Ovary (tissue), 9 donors: Measurements from ENCODE around the gene PLXDC2. TPM values are rescaled to one million over a fixed set of nuclear protein-coding genes. Genes with fewer than 3 reads are reported as not detected.
"Not testable (repeated sequence)": the region's sequence is repeated elsewhere in the genome, so short reads cannot be mapped to it uniquely, and the experiment has no call there.

Source experiments
- DNase-seq, 5 donors: peaks; one replicate each; pipeline ENCODE4 v3.0.0-alpha.2; 2019 to 2020
- H3K27ac ChIP-seq, 2 donors: fragments of 200-600 bp; one replicate each; pipeline versions ENCODE4 v1.5.1 to v1.8.0; 2019 to 2022
- H3K27me3 ChIP-seq: fragments of 200-600 bp; one replicate; pipeline ENCODE4 v1.8.0; 2022
- H3K36me3 ChIP-seq: fragments of 200-600 bp; sonication (generic); one replicate; pipeline ENCODE4 v1.5.1; 2019
- H3K4me1 ChIP-seq: one replicate; pipeline ENCODE4 v1.8.1; 2013; ENCODE audit warnings: mild to moderate bottlenecking, moderate library complexity; ENCODE audit not compliant: insufficient read depth
- H3K4me3 ChIP-seq: fragments of 200-600 bp; sonication (generic); one replicate; pipeline ENCODE4 v1.5.1; 2017
- H3K9me3 ChIP-seq, 2 donors: fragments of 200-600 bp in 1 of 2; sonication (generic) in 1 of 2; one replicate each; pipeline versions ENCODE4 v1.5.1 to v1.8.1; 2013 to 2019; ENCODE audit warnings: mild to moderate bottlenecking in 1 of 2, moderate library complexity in 1 of 2
- CTCF ChIP-seq, 3 donors: fragments of 450-650 bp in 2 of 3; fragments of 200-600 bp in 1 of 3; IDR thresholded peaks; one replicate each; pipeline versions ENCODE4 v1.5.1 to v1.8.0; 2016 to 2022; ENCODE audit warnings: antibody characterized with exemption in 3 of 3, mild to moderate bottlenecking in 1 of 3
- EP300 ChIP-seq: sonication (generic); formaldehyde crosslinking; IDR thresholded peaks from one replicate; pipeline ENCODE4 v1.6.1; 2017; ENCODE audit warnings: antibody characterized with exemption
- POLR2A ChIP-seq: fragments of 450-650 bp; IDR thresholded peaks from one replicate; pipeline ENCODE4 v1.6.1; 2017; ENCODE audit warnings: antibody characterized with exemption, mild to moderate bottlenecking, moderate library complexity
- WGBS, 3 donors: extraction: QIAGEN DNeasy Blood & Tissue Kit in 1 of 3; methylation state at CpG; one replicate each; pipeline versions ENCODE4 v1.1.5 to v1.1.7; 2013 to 2017; 5-methylcytosine and 5-hydroxymethylcytosine counted together
- intact Hi-C, 4 donors: fragments of 100-400 bp; cut with DNase I; formaldehyde crosslinking; loops; one replicate each; pipeline versions ENCODE4 v1.11.0 to v1.15.1; 2022 to 2023
- polyA plus RNA-seq, 2 donors: library from polyadenylated mRNA; stranded (reverse); fragments of 200-250 nt in 1 of 2; fragments of 350-450 nt in 1 of 2; fragmentation: Illumina TruSeq in 1 of 2; extraction: RNeasy Lipid Tissue Mini Kit (QIAGEN cat#74804) in 1 of 2; gene quantifications; one replicate each; pipeline ENCODE4 v1.2.3, GENCODE V29; 2013 to 2014
- total RNA-seq, 7 donors: library from RNA; depleted of rRNA in 2 of 7; stranded (reverse); fragments of >200 nt in 2 of 7; fragmentation: NEBNext Ultra II Directional in 3 of 7; extraction: Animal tissue kit (Norgen Biotek cat#: 25700) in 3 of 7; gene quantifications; one replicate each; pipeline versions ENCODE4 v1.1.0 to v1.2.4, GENCODE V29; 2016 to 2023
- donor health status: DM: no; HTN: no; CAD: no; lungs with moderate emphysema.
- donor health status: DM: no; HTN: no; CAD: no.
- donor health status: Bipolar disorder and iron deficiency.
- donor health status: DM: yes; HTN: yes; CAD: no.
- donor health status: DM: no; HTN: no; CAD: no.
- donor health status: DM: yes; HTN: yes; CAD: no.

Gene PLXDC2
- total and polyA plus RNA-seq, 9 donors = 13.6 to 76.0 (median 38.0) TPM

- DNase-seq = no peak
- TF ChIP-seq CTCF (IDR thresholded peaks at IDR 0.05) = no peak
- TF ChIP-seq EP300 = no peak
- Histone ChIP-seq H3K36me3 (no peaks in the 10 kb centered on the region), H3K9me3 (no peaks in the 10 kb centered on the region), H3K4me1 (peaks cover 3% of the 10 kb centered on the region), H3K27me3 (no peaks in the 10 kb centered on the region), H3K4me3 (no peak overlapping the region), H3K27ac (no peak overlapping the region)
- intact Hi-C loops = no loop called here
- 83 to 99% (median 84%) methylated on average over 4 of the region's 4 CpGs for WGBS, 3 donors
These were observed 217.2 kb downstream of the PLXDC2 start for GRCh38 chr10:20033476-20033875.

- no peaks in the 10 kb centered on the region for H3K9me3 ChIP-seq
- H3K27ac ChIP-seq = no peak overlapping the region
- H3K27me3 ChIP-seq = no peaks in the 10 kb centered on the region
- no peak for DNase-seq
- no peak for TF ChIP-seq CTCF (IDR thresholded peaks at IDR 0.05)
- TF ChIP-seq EP300 = no peak
- no peak for TF ChIP-seq POLR2A
- H3K36me3 ChIP-seq = no peaks in the 10 kb centered on the region
- WGBS, 3 donors = 71 to 75% (median 72%) methylated on average over 2 of the region's 2 CpGs
- peaks cover 3% of the 10 kb centered on the region for H3K4me1 ChIP-seq
- H3K4me3 ChIP-seq = no peak overlapping the region
- intact Hi-C loops = no loop called here
These were observed 218.5 kb downstream of the PLXDC2 start for GRCh38 chr10:20034732-20035131.

GRCh38 chr10:20040012-20040411 is 223.8 kb downstream of the PLXDC2 start:
- 82 to 90% (median 84%) methylated on average over 6 of the region's 6 CpGs for WGBS, 3 donors
- intact Hi-C loops = no loop called here
- Histone ChIP-seq H3K36me3 (no peaks in the 10 kb centered on the region), H3K4me1 (no peaks in the 10 kb centered on the region), H3K9me3 (no peaks in the 10 kb centered on the region), H3K4me3 (no peak overlapping the region), H3K27ac (no peak overlapping the region), H3K27me3 (no peaks in the 10 kb centered on the region)
- TF ChIP-seq EP300 = no peak
- DNase-seq = no peak

GRCh38 chr10:20041931-20042330 is 225.7 kb downstream of the PLXDC2 start:
- TF ChIP-seq CTCF (IDR thresholded peaks at IDR 0.05) (no peak), POLR2A (no peak), EP300 (no peak)

GRCh38 chr10:20045100-20045499 is 228.9 kb downstream of the PLXDC2 start:
- H3K4me3 ChIP-seq, H3K9me3 ChIP-seq, H3K4me1 ChIP-seq, DNase-seq, H3K27ac ChIP-seq, H3K36me3 ChIP-seq, H3K27me3 ChIP-seq, intact Hi-C loops: not testable (repeated sequence)
- WGBS, 3 donors = 88 to 93% (median 93%) methylated on average over 5 of the region's 5 CpGs

More at GRCh38 chr10:20041931-20042330, 225.7 kb downstream of the PLXDC2 start:
- H3K27ac ChIP-seq = no peak overlapping the region
- no peak for DNase-seq
- 83 to 86% (median 85%) methylated on average over 3 of the region's 3 CpGs for WGBS, 3 donors
- H3K9me3 ChIP-seq = no peaks in the 10 kb centered on the region
- H3K36me3 ChIP-seq = no peaks in the 10 kb centered on the region
- intact Hi-C loops = no loop called here
- no peaks in the 10 kb centered on the region for H3K4me1 ChIP-seq
- no peaks in the 10 kb centered on the region for H3K27me3 ChIP-seq
- H3K4me3 ChIP-seq = no peak overlapping the region

GRCh38 chr10:20048161-20048560 is 231.9 kb downstream of the PLXDC2 start:
- DNase-seq = no peak
- Histone ChIP-seq H3K4me3 (no peak overlapping the region), H3K4me1 (no peaks in the 10 kb centered on the region), H3K9me3 (no peaks in the 10 kb centered on the region), H3K27me3 (no peaks in the 10 kb centered on the region), H3K27ac (no peak overlapping the region), H3K36me3 (no peaks in the 10 kb centered on the region)
- WGBS, 3 donors = 97 to 98% (median 98%) methylated on average over 2 of the region's 2 CpGs
- TF ChIP-seq POLR2A (no peak), EP300 (no peak), CTCF (IDR thresholded peaks at IDR 0.05) (no peak)
- intact Hi-C loops = no loop called here
